KG1 (cell line): ENCODE data around the gene TAF1.
"Not testable (repeated sequence)": the region's sequence is repeated elsewhere in the genome, so short reads cannot be mapped to it uniquely, and the experiment has no call there.

Source experiments
- DNase-seq: peaks from one replicate; lab custom pipeline; 2025; lab: John Stamatoyannopoulos, UW

TAF1 gene

DNA sequence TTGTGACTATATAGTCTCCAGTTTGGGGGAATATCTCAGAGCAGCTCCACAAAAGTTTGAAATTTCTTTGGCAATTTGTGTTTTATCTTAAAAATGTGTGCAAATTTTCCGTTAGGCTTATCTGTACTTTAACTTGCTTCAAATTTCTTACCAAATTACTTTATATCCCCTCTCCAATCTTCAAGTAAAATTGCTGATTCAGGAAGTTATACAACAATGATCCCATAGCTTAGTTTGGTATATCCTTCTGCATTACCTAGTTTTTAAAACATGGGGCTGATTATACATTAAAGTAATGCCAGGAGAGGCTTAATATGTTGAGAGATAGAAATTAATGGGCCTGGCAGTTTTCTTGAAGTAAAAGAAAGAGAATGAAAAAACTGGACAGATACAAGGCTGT is 66.6 kb downstream of the TAF1 start:
- no peak for DNase-seq

GRCh38 chrX:71438750-71439149 is 72.6 kb downstream of the TAF1 start:
- no peak for DNase-seq

- no peak for DNase-seq
These were observed 73.3 kb downstream of the TAF1 start for GRCh38 chrX:71439420-71439819.

DNA sequence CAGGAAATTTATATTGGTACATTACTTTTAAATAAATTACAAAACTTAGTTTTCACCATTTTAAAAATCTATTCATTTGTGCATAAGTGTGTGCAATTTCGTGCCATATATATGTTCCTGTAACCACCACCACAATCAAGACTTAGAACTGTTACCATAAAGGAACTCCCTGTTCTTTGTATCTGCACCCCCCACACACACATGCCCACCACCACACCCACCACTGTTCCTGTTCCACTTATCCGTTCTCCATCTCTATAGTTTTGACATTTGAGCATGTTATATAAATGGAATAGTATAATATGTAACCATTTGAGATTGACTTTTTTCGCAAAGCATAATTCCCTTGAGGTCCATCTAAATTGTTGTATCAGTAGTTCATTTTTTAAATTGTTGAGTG is 73.7 kb downstream of the TAF1 start:
- DNase-seq, result no peak

GRCh38 chrX:71440401-71440800 is 74.2 kb downstream of the TAF1 start:
- no peak for DNase-seq

GRCh38 chrX:71441809-71442208 is 75.7 kb downstream of the TAF1 start:
- not testable (repeated sequence) for DNase-seq

DNA sequence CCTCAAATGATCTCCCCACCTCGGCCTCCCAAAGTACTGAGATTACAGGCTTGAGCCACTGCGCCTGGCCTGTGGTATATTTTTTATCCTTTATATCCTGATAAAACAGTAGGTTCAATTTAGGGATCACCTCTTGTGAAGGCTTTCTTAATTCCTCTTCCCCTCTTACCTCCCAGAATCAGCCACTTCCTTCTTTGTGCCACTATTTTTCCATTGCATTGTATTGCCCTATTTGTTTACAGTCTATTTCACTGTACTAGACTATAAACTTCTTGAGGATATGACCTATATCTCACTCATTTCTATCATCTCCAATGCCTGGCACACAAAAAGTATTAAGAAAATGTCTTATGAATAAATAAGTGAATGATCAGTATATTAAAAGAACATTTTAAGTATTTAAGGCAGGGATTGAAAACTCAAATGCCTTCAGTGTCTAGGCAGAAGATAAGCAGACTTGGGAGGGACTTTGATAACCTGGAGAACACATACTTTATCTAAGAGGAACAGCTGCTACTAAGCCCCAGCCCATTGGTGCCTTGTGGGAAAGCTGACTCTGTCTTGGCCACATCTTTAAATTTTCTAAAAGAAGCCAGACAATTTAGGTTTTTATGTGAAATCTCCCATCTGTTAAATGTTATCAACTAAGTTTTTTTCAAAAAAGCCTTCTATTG is 84.4 kb downstream of the TAF1 start:
- DNase-seq, result no peak

- not testable (repeated sequence) for DNase-seq
These were observed 85.4 kb downstream of the TAF1 start for GRCh38 chrX:71451518-71451917.

DNA sequence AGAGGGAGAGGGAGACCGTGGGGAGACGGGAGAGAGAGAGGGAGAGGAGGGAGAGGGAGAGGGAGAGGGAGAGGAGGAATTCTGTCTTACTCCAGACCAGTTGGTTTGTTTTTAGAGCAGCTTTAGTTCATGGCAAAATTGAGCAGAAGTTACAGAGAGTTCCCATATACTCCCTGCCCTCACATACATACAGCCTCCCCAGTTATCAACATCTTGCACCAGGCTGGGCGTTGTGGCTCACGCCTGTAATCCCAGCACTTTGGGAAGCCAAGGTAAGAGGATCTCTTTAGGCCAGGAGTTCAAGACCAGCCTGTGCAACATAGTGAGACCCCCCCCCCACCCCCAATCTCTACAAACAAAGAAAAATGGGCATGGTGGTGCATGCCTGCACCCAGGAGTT is 86.9 kb downstream of the TAF1 start:
- DNase-seq, result no peak

DNA sequence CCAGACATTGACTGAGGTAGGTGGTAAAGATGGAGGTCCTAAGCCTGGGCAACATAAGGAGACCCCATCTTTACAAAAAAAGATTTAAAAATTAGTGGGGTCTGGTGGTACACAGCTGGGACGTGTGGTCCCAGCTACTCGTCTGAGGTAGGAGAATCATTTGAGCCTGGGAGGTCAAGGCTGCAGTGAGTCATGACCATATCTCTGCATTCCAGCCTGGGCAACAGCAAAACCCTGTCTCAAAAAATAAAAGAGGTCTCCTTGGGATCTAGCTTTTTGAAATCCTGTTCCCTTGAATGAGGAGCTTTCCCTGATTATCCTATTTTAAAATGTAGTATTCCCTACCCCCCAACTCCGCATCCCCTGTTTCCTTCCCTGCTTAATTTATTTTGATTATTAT is 88.1 kb downstream of the TAF1 start:
- DNase-seq, result no peak

- no peak for DNase-seq
These were observed 92.7 kb downstream of the TAF1 start for GRCh38 chrX:71458866-71459265.

GRCh38 chrX:71464968-71465367 is 98.8 kb downstream of the TAF1 start:
- no peak for DNase-seq

GRCh38 chrX:71466979-71467523 is 100.9 kb downstream of the TAF1 start:
- DNase-seq, result no peak

- no peak for DNase-seq
These were observed 109.8 kb downstream of the TAF1 start for GRCh38 chrX:71475785-71476540.

DNA sequence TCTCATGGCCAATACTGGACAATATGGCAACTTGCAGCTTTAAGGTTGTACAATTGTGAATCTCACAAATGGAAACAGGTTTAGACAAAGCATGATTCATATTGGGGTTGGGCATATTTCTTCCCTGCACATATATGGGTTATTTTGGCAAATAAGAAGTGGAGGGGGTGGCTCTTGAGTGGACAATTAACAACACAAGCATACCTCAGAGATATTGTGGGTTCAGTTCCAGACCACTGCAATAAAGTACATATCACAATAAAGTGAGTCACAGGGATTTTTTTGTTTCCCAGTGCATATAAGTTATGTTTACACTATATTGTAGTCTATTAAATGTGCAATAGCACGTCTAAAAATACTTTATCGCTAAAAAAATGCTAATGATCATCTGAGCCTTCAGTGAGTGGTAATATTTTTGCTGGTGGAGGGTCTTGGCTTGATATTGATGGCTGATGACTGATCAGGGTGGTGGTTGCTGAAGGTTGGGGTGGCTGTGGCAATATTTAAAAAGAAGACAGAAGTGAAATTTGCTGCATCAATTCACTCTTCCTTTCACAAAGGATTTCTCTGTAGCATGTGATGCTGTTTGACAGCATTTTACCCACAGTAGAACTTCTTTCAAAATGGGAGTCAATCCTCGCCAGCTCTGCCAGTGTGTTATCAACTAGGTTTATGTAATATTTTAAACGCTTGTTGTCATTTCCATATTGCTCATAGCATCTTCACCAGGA is 116.2 kb downstream of the TAF1 start:
- DNase-seq, result no peak

DNA sequence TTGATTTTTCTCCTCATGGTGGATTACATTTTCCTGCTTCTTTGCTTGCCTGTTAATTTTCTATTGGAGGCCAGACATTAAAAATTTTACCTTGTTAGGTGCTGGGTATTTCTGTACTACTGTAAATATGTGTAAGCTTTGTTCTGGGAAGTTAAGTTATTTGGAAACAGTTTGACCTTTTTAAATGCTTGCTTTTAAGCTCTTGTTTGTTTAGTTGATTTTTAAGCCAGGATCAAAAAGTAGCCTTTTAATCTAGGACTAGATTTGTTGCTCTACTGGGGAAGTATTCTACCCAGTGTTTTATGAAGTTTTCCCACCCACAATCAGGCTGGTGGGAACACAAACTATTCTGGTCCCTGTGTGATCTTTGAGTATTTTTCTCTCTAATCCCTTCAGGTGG is 121.7 kb downstream of the TAF1 start:
- no peak for DNase-seq

GRCh38 chrX:71489540-71489939 is 123.4 kb downstream of the TAF1 start:
- no peak for DNase-seq

- no peak for DNase-seq
These were observed 126.3 kb downstream of the TAF1 start for GRCh38 chrX:71492231-71493065.

DNA sequence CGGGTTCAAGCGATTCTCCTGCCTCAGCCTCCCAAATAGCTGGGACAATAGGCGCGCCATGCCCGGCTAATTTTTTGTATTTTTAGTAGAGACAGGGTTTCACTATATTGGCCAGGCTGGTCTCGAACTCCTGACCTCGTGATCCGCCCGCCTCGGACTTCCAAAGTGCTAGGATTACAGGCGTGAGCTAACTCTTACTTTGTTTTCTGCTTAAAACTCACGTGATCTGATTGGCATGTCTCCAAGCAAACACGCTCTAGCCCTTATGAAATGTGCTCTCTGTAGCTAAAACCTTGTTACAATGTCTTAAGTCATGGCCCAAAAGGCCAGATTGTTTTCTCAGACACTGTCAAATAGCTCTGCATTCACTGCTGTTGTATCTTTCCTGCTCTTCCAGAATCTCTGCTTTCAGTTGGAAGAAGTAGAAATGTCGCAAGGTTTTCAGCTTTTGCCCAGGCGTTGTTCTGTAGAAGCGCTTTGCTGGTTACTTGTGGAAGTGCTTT is 127.0 kb downstream of the TAF1 start:
- no peak for DNase-seq

GRCh38 chrX:71495979-71496378 is 129.8 kb downstream of the TAF1 start:
- not testable (repeated sequence) for DNase-seq

DNA sequence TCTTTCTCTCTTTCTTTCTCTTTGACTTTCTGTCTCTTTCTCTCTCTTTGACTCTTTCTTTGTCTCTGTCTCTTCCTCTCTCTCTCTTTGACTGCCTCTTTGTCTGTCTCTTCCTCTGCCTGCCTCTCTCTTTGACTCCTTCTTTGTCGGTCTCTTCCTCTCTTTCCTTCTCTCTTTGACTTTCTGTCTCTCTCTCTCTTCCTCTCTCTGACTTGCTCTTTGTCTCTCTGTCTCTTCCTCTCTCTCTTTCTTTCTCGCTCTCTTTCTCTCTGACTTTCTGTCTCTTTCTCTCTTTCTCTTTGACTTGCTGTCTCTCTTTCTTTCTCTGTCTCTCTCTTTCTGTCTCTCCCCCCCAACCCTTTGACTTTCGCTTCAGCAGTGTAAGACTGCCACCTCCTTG is 130.3 kb downstream of the TAF1 start:
- no peak for DNase-seq

DNA sequence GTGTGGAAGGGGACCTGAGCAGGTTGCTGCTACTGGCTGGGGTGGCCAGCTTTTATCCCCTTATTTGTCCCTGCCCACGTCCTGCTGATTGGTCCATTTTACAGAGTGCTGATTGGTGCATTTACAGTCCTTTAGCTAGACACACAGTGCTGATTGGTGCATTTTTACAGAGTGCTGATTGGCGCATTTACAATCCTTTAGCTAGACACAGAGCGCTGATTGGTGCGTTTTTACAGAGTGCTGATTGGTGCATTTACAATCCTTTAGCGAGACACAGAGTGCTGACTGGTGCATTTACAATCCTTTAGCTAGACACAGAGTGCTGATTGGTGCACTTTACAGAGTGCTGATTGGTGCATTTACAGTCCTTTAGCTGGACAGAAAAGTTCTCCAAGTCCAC is 135.9 kb downstream of the TAF1 start:
- DNase-seq, result not testable (repeated sequence)
